ENCODE data around the gene GMPPA.

The GMPPA gene

GRCh38 chr2:219478916-219479315 is 19.8 kb upstream of the GMPPA start:
- no peak overlapping the region for H3K9ac ChIP-seq
- TF ChIP-seq Cebpa-rat (IDR thresholded peaks at IDR 0.05), result no peak
- H3K9me3 ChIP-seq (replicated peaks in 1 of 11), result no peaks in the 10 kb centered on the region
- H3K4me2 ChIP-seq, result no peak overlapping the region
- peaks cover 0 to 9% (median 0%) of the 10 kb centered on the region in 10 experiments; a peak in 1 of 20 replicates for H3K4me1 ChIP-seq
- no peak overlapping the region for H3K27ac ChIP-seq
- peaks cover 0 to 51% (median 3%) of the 10 kb centered on the region in 11 experiments; a peak in 10 of 22 replicates for H4K20me1 ChIP-seq
- H3K36me3 ChIP-seq, result no peaks in the 10 kb centered on the region
- no peak overlapping the region for H3K4me3 ChIP-seq
- H3K27me3 ChIP-seq, result peaks cover 17 to 26% (median 21%) of the 10 kb centered on the region in 11 experiments

DNA sequence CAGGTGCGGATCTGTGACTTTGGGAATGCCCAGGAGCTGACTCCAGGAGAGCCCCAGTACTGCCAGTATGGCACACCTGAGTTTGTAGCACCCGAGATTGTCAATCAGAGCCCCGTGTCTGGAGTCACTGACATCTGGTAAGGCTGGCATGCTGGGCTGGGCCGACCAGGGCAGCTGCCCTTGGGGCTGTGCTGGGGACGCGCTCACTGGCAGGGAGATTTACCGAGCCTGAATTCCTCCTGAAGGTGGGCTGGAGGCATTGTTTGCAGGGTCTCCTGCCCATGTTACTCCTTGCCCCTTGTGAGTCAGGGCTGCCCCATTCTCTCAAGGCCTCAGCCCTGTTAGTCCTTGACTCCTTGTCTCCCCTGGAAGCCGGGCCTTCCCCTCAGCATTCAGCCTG is 18.7 kb upstream of the GMPPA start:
- Histone ChIP-seq H3K9ac (no peak overlapping the region), H3K27me3 (peaks cover 28 to 37% (median 32%) of the 10 kb centered on the region in 11 experiments), H3K4me1 (peaks cover 0 to 9% (median 0%) of the 10 kb centered on the region in 10 experiments; a peak in 1 of 20 replicates), H3K36me3 (no peaks in the 10 kb centered on the region), H3K27ac (no peak overlapping the region), H3K4me3 (no peak overlapping the region), H3K4me2 (no peak overlapping the region), H3K9me3 (replicated peaks in 1 of 11) (no peaks in the 10 kb centered on the region), H4K20me1 (peaks cover 0 to 62% (median 5%) of the 10 kb centered on the region in 11 experiments; a peak in 11 of 22 replicates)
- TF ChIP-seq Cebpa-rat (IDR thresholded peaks at IDR 0.05), result no peak

DNA sequence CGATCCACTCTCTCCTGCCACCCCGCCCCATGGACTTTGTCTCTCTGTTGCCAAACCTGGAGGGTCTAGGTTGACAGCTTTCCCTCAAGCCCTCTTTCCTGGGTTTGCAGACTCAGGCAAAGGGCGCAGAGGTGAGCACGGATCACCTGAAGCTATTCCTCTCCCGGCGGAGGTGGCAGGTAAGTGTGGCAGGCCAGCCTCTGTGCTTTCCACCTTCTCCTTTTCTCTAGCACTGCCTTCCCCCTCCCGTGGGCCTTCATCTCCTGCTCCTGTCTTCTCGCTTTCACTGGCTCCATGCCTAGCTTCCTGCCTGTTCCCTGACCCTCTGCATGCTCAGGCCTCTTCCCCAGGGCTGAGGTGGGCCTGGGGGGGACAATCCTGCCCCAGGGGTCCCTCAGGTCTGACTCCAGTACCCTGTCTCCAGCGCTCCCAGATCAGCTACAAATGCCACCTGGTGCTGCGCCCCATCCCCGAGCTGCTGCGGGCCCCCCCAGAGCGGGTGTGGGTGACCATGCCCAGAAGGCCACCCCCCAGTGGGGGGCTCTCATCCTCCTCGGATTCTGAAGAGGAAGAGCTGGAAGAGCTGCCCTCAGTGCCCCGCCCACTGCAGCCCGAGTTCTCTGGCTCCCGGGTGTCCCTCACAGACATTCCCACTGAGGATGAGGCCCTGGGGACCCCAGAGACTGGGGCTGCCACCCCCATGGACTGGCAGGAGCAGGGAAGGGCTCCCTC is 15.9 kb upstream of the GMPPA start:
- H3K4me3 ChIP-seq, result no peak overlapping the region
- H3K4me2 ChIP-seq, result no peak overlapping the region
- peaks cover 43 to 66% (median 54%) of the 10 kb centered on the region in 11 experiments for H3K27me3 ChIP-seq
- H3K9ac ChIP-seq, result no peak overlapping the region
- peaks cover 0 to 76% (median 6%) of the 10 kb centered on the region in 11 experiments; a peak in 11 of 22 replicates for H4K20me1 ChIP-seq
- no peaks in the 10 kb centered on the region for H3K9me3 ChIP-seq (replicated peaks in 1 of 11)
- H3K36me3 ChIP-seq, result no peaks in the 10 kb centered on the region
- H3K27ac ChIP-seq, result no peak overlapping the region
- TF ChIP-seq Cebpa-rat (IDR thresholded peaks at IDR 0.05), result no peak
- peaks cover 0 to 8% (median 0%) of the 10 kb centered on the region in 10 experiments; a peak in 2 of 20 replicates for H3K4me1 ChIP-seq

- Histone ChIP-seq H3K4me2 (no peak overlapping the region), H3K4me3 (no peak overlapping the region), H3K27me3 (peaks cover 43 to 67% (median 54%) of the 10 kb centered on the region in 11 experiments), H3K9ac (no peak overlapping the region), H3K27ac (no peak overlapping the region), H3K9me3 (replicated peaks in 1 of 11) (no peaks in the 10 kb centered on the region), H3K36me3 (no peaks in the 10 kb centered on the region), H4K20me1 (peaks cover 0 to 68% (median 6%) of the 10 kb centered on the region in 11 experiments; a peak in 11 of 22 replicates), H3K4me1 (peaks cover 0 to 8% (median 0%) of the 10 kb centered on the region in 10 experiments; a peak in 2 of 20 replicates)
- TF ChIP-seq Cebpa-rat (IDR thresholded peaks at IDR 0.05), result no peak
These were observed 15.0 kb upstream of the GMPPA start for GRCh38 chr2:219483451-219484342.

DNA sequence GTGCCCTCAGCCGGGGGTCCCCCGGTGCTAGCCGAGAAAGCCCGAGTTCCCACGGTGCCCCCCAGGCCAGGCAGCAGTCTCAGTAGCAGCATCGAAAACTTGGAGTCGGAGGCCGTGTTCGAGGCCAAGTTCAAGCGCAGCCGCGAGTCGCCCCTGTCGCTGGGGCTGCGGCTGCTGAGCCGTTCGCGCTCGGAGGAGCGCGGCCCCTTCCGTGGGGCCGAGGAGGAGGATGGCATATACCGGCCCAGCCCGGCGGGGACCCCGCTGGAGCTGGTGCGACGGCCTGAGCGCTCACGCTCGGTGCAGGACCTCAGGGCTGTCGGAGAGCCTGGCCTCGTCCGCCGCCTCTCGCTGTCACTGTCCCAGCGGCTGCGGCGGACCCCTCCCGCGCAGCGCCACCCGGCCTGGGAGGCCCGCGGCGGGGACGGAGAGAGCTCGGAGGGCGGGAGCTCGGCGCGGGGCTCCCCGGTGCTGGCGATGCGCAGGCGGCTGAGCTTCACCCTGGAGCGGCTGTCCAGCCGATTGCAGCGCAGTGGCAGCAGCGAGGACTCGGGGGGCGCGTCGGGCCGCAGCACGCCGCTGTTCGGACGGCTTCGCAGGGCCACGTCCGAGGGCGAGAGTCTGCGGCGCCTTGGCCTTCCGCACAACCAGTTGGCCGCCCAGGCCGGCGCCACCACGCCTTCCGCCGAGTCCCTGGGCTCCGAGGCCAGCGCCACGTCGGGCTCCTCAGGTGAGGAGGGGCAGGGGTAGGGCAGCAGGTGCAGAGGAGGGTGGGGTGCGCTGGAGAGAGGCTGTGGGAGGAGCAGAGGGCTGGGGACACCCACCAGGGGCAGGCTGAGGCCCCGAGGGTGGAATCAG is 14.1 kb upstream of the GMPPA start:
- Histone ChIP-seq H3K27me3 (peaks cover 43 to 67% (median 54%) of the 10 kb centered on the region in 11 experiments), H3K4me2 (no peak overlapping the region; a peak in 1 of 22 replicates), H3K36me3 (no peaks in the 10 kb centered on the region), H3K9me3 (replicated peaks in 1 of 11) (no peaks in the 10 kb centered on the region), H3K27ac (no peak overlapping the region), H3K4me3 (no peak overlapping the region), H3K4me1 (peaks cover 0 to 8% (median 0%) of the 10 kb centered on the region in 10 experiments; a peak in 2 of 20 replicates), H3K9ac (no peak overlapping the region), H4K20me1 (peaks cover 0 to 61% (median 6%) of the 10 kb centered on the region in 11 experiments; a peak in 11 of 22 replicates)
- no peak for TF ChIP-seq Cebpa-rat (IDR thresholded peaks at IDR 0.05)

GRCh38 chr2:219485201-219485580 is 13.5 kb upstream of the GMPPA start:
- H3K27me3 ChIP-seq, result peaks cover 43 to 67% (median 54%) of the 10 kb centered on the region in 11 experiments
- no peak overlapping the region for H3K9ac ChIP-seq
- TF ChIP-seq Cebpa-rat (IDR thresholded peaks at IDR 0.05), result no peak
- H3K9me3 ChIP-seq (replicated peaks in 1 of 11), result no peaks in the 10 kb centered on the region
- H4K20me1 ChIP-seq, result peaks cover 0 to 55% (median 6%) of the 10 kb centered on the region in 11 experiments; a peak in 11 of 22 replicates
- no peak overlapping the region for H3K4me2 ChIP-seq
- no peak overlapping the region for H3K27ac ChIP-seq
- peaks cover 0 to 8% (median 0%) of the 10 kb centered on the region in 10 experiments; a peak in 2 of 20 replicates for H3K4me1 ChIP-seq
- no peaks in the 10 kb centered on the region for H3K36me3 ChIP-seq
- H3K4me3 ChIP-seq, result no peak overlapping the region

DNA sequence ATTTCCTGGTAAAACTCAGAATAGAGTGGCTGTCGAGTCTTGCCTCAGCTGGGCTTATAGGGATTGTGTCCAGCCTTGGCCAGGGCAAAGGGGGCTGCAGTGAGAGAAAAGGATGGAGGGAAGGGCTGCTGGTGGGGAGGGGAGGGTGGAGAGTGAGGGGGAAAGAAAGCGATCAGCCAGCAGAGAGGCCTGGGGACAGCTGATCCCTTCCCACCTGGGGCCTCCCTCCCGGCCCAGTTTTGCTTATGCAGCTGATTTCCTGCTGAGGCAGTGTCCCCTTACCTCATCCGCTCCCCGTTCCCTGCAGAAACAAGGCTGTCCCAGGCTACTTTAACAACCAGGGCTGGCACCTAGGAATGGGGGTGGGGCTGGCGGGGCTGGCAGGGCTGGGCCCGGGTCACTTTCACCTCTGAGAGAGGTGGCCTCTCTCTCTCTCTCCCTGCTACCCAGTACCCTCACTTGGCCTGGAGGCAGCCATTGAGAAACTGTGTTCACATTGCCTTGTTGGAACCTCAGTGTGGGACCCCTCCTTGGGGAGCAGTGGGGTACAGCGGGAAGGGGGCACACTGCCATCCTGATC is 12.2 kb upstream of the GMPPA start:
- peak overlapping the region in 1 of 11 experiments; percentile 4; a peak in 1 of 22 replicates for H3K4me2 ChIP-seq

More for the DNA sequence above, 12.2 kb upstream of the GMPPA start:
- H3K9me3 ChIP-seq (replicated peaks in 1 of 11), result no peaks in the 10 kb centered on the region
- H3K27ac ChIP-seq, result no peak overlapping the region
- peaks cover 0 to 8% (median 0%) of the 10 kb centered on the region in 10 experiments; a peak in 2 of 20 replicates for H3K4me1 ChIP-seq
- no peak for TF ChIP-seq Cebpa-rat (IDR thresholded peaks at IDR 0.05)
- peaks cover 43 to 65% (median 54%) of the 10 kb centered on the region in 11 experiments for H3K27me3 ChIP-seq
- H3K9ac ChIP-seq, result no peak overlapping the region
- peaks cover 0 to 42% (median 6%) of the 10 kb centered on the region in 11 experiments; a peak in 11 of 22 replicates for H4K20me1 ChIP-seq
- H3K36me3 ChIP-seq, result no peaks in the 10 kb centered on the region
- no peak overlapping the region for H3K4me3 ChIP-seq
